Neural crest cell (in vitro differentiated cells): ENCODE data around the gene RGS7. TPM values are rescaled to one million over a fixed set of nuclear protein-coding genes. Genes with fewer than 3 reads are reported as not detected.

Experiments
- DNase-seq: peaks from one replicate; pipeline ENCODE4 v3.0.0; 2021; ENCODE audit warnings: low read depth, mixed read lengths, low spot score
- H3K27ac Mint-ChIP-seq: one replicate; pipeline ENCODE4 v1.8.0; 2021; ENCODE audit warnings: mild to moderate bottlenecking, mixed read lengths; ENCODE audit not compliant: unreplicated experiment
- H3K27me3 Mint-ChIP-seq: 2 replicates; pipeline ENCODE4 v1.8.0; 2021; ENCODE audit warnings: low read depth, mild to moderate bottlenecking, mixed read lengths
- H3K36me3 Mint-ChIP-seq: 2 replicates; pipeline ENCODE4 v1.8.0; 2021; ENCODE audit warnings: low read depth, mild to moderate bottlenecking, mixed read lengths
- H3K4me1 Mint-ChIP-seq: 2 replicates; pipeline ENCODE4 v1.8.0; 2021; ENCODE audit warnings: mixed read lengths
- H3K4me3 Mint-ChIP-seq: one replicate; pipeline ENCODE4 v1.8.0; 2021; ENCODE audit warnings: mild to moderate bottlenecking, mixed read lengths
- H3K9me3 Mint-ChIP-seq: 2 replicates; pipeline ENCODE4 v1.8.0; 2021; ENCODE audit warnings: mixed read lengths
- total RNA-seq: library from RNA; stranded (reverse); gene quantifications from 2 replicates; pipeline ENCODE4 v1.2.1, GENCODE V29; 2021
- TF ChIP-seq, protein P1 (sequence below): fragments of 200-600 bp; sonication (generic); conservative IDR thresholded peaks from 2 replicates; pipeline ENCODE4 v1.5.0; 2021; ENCODE audit warnings: antibody characterized with exemption, mild to moderate bottlenecking

Gene RGS7
- total RNA-seq, 1 donor from 2014 or later, result 0.65 TPM

DNA sequence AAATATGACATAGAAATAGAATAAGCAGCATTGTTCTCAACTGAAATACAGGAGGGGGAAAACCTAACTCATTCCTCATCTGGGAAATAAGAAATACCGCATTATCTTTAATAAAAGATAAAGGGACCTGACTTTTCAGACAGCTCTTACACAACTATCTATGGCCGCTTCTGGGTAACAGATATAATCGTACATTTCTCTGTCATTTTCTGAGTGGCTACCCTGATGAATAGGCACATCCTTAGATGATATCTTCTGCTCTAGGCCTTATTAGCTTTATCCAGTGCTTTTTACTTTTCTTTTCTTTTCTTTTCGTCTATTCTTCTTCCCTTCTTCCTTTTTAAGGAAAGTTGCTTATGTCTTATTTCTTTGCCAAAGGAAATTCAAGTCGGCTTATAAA lies 388.1 kb downstream of the RGS7 start:
- no peak overlapping the region for H3K4me3 Mint-ChIP-seq
- DNase-seq, result no peak
- TF ChIP-seq, protein P1, sequence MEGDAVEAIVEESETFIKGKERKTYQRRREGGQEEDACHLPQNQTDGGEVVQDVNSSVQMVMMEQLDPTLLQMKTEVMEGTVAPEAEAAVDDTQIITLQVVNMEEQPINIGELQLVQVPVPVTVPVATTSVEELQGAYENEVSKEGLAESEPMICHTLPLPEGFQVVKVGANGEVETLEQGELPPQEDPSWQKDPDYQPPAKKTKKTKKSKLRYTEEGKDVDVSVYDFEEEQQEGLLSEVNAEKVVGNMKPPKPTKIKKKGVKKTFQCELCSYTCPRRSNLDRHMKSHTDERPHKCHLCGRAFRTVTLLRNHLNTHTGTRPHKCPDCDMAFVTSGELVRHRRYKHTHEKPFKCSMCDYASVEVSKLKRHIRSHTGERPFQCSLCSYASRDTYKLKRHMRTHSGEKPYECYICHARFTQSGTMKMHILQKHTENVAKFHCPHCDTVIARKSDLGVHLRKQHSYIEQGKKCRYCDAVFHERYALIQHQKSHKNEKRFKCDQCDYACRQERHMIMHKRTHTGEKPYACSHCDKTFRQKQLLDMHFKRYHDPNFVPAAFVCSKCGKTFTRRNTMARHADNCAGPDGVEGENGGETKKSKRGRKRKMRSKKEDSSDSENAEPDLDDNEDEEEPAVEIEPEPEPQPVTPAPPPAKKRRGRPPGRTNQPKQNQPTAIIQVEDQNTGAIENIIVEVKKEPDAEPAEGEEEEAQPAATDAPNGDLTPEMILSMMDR, result no peak

DNA sequence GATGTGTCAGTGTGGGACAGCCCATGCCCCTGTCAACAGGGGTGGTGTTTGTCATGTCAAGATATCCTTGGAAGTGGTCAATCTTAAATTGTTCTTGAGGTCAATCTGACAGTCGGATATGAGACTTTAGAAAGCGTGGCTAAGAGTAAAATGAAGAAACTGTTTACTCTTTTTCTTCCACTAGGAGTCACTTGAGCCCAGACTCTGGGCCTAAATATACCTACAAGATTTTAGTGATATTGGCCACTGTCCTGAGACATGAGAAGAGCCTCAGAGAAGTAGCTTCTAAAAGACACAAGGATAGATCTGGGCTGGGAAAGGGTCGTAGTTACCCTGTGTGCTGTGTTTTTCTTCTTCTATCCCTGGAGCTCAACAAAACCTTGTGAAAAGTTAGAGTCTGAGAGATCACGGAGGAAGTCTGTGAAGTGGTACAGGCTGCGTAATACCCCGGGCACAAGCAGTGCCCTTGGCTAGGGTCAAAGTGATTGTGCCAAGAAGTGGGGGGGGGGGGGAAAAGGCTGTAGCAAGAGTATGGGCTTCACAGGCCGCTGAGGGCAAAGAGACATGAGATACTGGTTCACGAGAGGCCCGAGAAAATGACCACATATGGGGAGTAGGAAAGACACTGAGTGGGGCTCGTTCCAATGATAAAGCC lies 389.8 kb downstream of the RGS7 start:
- Mint-ChIP-seq H3K9me3 (peaks cover 2% of the 10 kb centered on the region), H3K27me3 (no peaks in the 10 kb centered on the region), H3K4me3 (no peak overlapping the region), H3K27ac (no peak overlapping the region), H3K36me3 (no peaks in the 10 kb centered on the region), H3K4me1 (no peaks in the 10 kb centered on the region)
- TF ChIP-seq, protein P1, result peak; percentile 60
- DNase-seq, result no peak

More for the DNA sequence above, 388.1 kb downstream of the RGS7 start:
- Mint-ChIP-seq H3K4me1 (no peaks in the 10 kb centered on the region), H3K27me3 (no peaks in the 10 kb centered on the region), H3K9me3 (peaks cover 2% of the 10 kb centered on the region), H3K27ac (no peak overlapping the region), H3K36me3 (no peaks in the 10 kb centered on the region)

DNA sequence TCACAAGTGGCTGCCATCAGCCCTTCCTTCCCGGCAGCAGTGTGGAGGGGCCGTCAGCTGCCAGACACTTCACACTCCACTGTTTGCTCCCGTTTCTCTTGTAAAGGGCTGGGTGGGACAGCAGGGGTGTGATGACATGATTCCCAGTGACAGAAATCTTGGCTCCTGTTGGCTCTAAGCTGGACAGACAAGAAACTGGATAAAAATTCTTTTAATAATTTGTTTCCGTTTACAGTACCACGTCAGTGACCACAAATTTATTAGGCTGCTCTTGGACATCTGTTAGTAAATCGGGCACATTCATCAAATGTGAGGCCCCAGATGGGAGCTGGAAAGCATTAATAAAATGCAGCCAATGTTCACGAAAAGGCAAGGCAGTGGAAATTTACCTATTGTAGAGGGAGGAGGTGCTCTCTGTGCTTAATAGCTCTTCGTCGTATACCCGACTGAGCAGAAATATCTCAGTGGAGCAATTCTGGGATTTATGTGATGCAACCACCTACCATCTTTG lies 391.4 kb downstream of the RGS7 start:
- H3K4me3 Mint-ChIP-seq, result no peak overlapping the region
- no peak for DNase-seq
- H3K36me3 Mint-ChIP-seq, result no peaks in the 10 kb centered on the region
- no peaks in the 10 kb centered on the region for H3K4me1 Mint-ChIP-seq
- no peaks in the 10 kb centered on the region for H3K9me3 Mint-ChIP-seq
- no peak overlapping the region for H3K27ac Mint-ChIP-seq
- TF ChIP-seq, protein P1, result no peak
- no peaks in the 10 kb centered on the region for H3K27me3 Mint-ChIP-seq

DNA sequence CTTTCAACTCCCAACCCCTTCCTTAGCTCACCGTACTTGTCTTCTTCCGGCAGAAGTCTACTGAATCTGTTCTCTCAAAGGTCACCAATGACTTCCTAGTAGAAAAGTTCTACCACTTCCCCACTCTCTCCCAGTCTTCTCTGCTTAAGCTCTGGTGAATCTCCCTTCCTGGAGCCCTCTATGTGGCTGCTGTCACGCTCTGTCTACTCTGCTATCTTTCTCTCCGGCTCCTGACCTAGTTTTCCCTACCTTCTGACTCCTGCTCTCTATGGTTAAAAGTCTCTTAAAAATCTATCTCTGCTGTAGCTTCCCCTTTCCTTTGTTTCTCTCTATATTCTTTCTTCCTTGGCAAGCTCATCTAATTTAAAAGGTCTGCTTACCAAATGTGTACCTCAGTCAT lies 394.9 kb downstream of the RGS7 start:
- H3K27me3 Mint-ChIP-seq, result no peaks in the 10 kb centered on the region
- H3K9me3 Mint-ChIP-seq, result no peaks in the 10 kb centered on the region
- no peak overlapping the region for H3K4me3 Mint-ChIP-seq
- H3K4me1 Mint-ChIP-seq, result no peaks in the 10 kb centered on the region
- no peaks in the 10 kb centered on the region for H3K36me3 Mint-ChIP-seq
- TF ChIP-seq, protein P1, result no peak
- DNase-seq, result no peak
- no peak overlapping the region for H3K27ac Mint-ChIP-seq

DNA sequence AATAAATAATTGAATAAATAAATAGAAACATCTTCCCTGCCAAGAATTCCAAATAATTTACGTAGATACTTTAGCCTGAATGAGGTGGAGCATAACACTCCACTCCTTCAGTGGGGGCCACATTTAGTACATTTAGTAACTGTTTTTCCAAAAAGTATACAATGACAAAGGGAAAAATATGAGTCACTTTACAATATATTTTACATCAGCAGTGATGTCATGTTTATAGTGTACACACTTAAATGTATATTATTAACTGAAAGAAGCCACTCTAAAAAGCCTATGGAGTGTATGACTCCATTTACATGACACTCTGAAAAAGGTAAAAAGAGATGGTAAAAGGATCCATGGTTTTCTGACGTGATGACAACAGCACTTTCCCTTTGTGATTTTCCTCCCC lies 400.6 kb downstream of the RGS7 start:
- no peak for DNase-seq
- Mint-ChIP-seq H3K4me3 (no peak overlapping the region), H3K27ac (no peak overlapping the region), H3K9me3 (no peaks in the 10 kb centered on the region), H3K36me3 (no peaks in the 10 kb centered on the region), H3K4me1 (no peaks in the 10 kb centered on the region), H3K27me3 (no peaks in the 10 kb centered on the region)
- TF ChIP-seq, protein P1, result no peak
